ENCODE measurements around the gene COPZ2. TPM values are rescaled to one million over a fixed set of nuclear protein-coding genes. Genes with fewer than 3 reads are reported as not detected.
A peak's percentile ranks its signal among the peaks of the same experiment; 100 is the strongest.

The COPZ2 gene
- polyA plus RNA-seq, 3 donors: 4.2 to 12.2 (median 6.9) TPM

DNA sequence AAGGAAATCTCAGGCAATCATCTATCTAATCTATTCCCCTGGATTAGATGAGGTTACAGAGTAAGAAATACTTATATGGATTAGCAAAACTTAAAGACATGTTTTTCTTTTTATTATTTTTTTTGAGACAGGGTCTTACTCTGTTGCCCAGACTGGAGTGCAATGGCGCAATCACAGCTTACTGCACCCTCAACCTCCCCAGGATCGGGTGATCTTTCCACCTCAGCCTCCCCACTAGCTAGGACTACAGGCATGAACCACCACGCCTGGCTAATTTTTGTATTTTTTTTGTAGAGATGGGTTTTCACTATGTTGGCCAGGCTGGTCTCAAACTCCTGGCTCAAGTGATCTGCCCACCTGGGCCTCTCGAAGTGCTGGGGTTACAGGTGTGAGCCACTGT, 7.3 kb upstream of the COPZ2 start:
- no peak overlapping the region for H3K4me2 ChIP-seq (replicated peaks; ENCODE audit: extremely low read depth, low read length, poor library complexity, severe bottlenecking)
- TF ChIP-seq, protein P1, sequence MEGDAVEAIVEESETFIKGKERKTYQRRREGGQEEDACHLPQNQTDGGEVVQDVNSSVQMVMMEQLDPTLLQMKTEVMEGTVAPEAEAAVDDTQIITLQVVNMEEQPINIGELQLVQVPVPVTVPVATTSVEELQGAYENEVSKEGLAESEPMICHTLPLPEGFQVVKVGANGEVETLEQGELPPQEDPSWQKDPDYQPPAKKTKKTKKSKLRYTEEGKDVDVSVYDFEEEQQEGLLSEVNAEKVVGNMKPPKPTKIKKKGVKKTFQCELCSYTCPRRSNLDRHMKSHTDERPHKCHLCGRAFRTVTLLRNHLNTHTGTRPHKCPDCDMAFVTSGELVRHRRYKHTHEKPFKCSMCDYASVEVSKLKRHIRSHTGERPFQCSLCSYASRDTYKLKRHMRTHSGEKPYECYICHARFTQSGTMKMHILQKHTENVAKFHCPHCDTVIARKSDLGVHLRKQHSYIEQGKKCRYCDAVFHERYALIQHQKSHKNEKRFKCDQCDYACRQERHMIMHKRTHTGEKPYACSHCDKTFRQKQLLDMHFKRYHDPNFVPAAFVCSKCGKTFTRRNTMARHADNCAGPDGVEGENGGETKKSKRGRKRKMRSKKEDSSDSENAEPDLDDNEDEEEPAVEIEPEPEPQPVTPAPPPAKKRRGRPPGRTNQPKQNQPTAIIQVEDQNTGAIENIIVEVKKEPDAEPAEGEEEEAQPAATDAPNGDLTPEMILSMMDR (IDR thresholded peaks at IDR 0.05): no peak

DNA sequence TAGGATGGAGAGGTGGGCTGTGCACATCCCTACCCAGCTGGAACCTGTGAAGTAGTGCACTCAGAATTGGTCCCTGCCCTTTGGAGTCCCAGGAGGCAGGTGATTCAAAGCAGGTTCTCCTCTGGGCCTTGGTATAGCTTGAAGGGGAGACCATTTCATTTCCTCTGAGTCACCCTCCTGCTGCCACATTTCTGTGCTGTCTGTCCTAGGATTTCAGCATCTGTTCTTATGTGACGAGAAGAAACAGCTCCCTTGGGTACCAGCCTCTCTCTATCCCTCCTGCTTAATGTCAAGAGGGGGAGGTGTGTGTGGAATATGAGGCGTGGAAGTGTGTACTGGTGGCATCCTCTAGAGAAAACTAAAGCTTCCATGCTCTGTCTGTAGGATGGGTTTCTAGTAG, 5.6 kb upstream of the COPZ2 start:
- Mint-ChIP-seq H3K9me3 (peaks cover 0 to 2% (median 0%) of the 10 kb centered on the region in 7 donors), H3K36me3 (no peaks in the 10 kb centered on the region), H3K27me3 (ENCODE audit: low read depth in 3 of 3) (peaks cover 20 to 37% (median 33%) of the 10 kb centered on the region in 3 donors), H3K4me1 (peaks cover 19% of the 10 kb centered on the region), H3K4me3 (no peak overlapping the region), H3K27ac (no peak overlapping the region)
- no peak overlapping the region for H2AFZ ChIP-seq (ENCODE audit: insufficient read depth, low read depth, low read length, poor library complexity, severe bottlenecking)
- no peak overlapping the region for H3K27ac ChIP-seq (ENCODE audit: low read depth in 1 of 2, low read length in 2 of 2)
- no peak overlapping the region for H3K9ac ChIP-seq (ENCODE audit: insufficient read depth, low read length, poor library complexity, severe bottlenecking)
- H3K36me3 ChIP-seq (replicated peaks in 1 of 2; ENCODE audit: control insufficient read depth in 1 of 2, insufficient read depth in 2 of 2, low read length in 2 of 2): no peaks in the 10 kb centered on the region
- TF ChIP-seq, protein P1 (IDR thresholded peaks at IDR 0.05): no peak
- no peak overlapping the region for H3K4me2 ChIP-seq (replicated peaks; ENCODE audit: extremely low read depth, low read length, poor library complexity, severe bottlenecking)
- no peak for DNase-seq
- intact Hi-C loops (cut with micrococcal nuclease): no loop called here
- peaks cover 12% of the 10 kb centered on the region for H3K79me2 ChIP-seq (ENCODE audit: insufficient read depth, low read length)
- H3K9me3 ChIP-seq (replicated peaks in 1 of 2; ENCODE audit: control insufficient read depth in 1 of 2, insufficient read depth in 1 of 2, low read length in 2 of 2): no peaks in the 10 kb centered on the region
- no peak overlapping the region for H3K4me3 ChIP-seq (replicated peaks in 1 of 3; ENCODE audit: low read depth in 2 of 3, low read length in 3 of 3)
- 80% methylated on average over 1 of the region's 2 CpGs for WGBS (ENCODE audit: insufficient coverage)
- H3K27me3 ChIP-seq (ENCODE audit: control insufficient read depth in 2 of 2, insufficient read depth in 2 of 2, low read length in 2 of 2): peaks cover 11 to 14% of the 10 kb centered on the region in 2 donors
- H4K20me1 ChIP-seq (ENCODE audit: insufficient read depth, low read length): no peaks in the 10 kb centered on the region
- H3K4me1 ChIP-seq (ENCODE audit: control insufficient read depth in 1 of 2, insufficient read depth in 2 of 2, low read length in 2 of 2): peaks cover 13 to 15% of the 10 kb centered on the region in 2 donors

More for the DNA sequence above, 7.3 kb upstream of the COPZ2 start:
- H3K4me1 Mint-ChIP-seq: peaks cover 31% of the 10 kb centered on the region
- Histone ChIP-seq H3K9ac (ENCODE audit: insufficient read depth, low read length, poor library complexity, severe bottlenecking) (no peak overlapping the region), H4K20me1 (ENCODE audit: insufficient read depth, low read length) (peaks cover 5% of the 10 kb centered on the region), H3K4me1 (ENCODE audit: control insufficient read depth in 1 of 2, insufficient read depth in 2 of 2, low read length in 2 of 2) (peaks cover 21 to 27% of the 10 kb centered on the region in 2 donors), H3K27me3 (ENCODE audit: control insufficient read depth in 2 of 2, insufficient read depth in 2 of 2, low read length in 2 of 2) (no peaks in the 10 kb centered on the region), H3K27ac (ENCODE audit: low read depth in 1 of 2, low read length in 2 of 2) (no peak overlapping the region), H2AFZ (ENCODE audit: insufficient read depth, low read depth, low read length, poor library complexity, severe bottlenecking) (no peak overlapping the region), H3K79me2 (ENCODE audit: insufficient read depth, low read length) (peaks cover 27% of the 10 kb centered on the region), H3K4me3 (replicated peaks in 1 of 3; ENCODE audit: low read depth in 2 of 3, low read length in 3 of 3) (no peak overlapping the region), H3K36me3 (replicated peaks in 1 of 2; ENCODE audit: control insufficient read depth in 1 of 2, insufficient read depth in 2 of 2, low read length in 2 of 2) (no peaks in the 10 kb centered on the region), H3K9me3 (replicated peaks in 1 of 2; ENCODE audit: control insufficient read depth in 1 of 2, insufficient read depth in 1 of 2, low read length in 2 of 2) (no peaks in the 10 kb centered on the region)
- H3K4me3 Mint-ChIP-seq: no peak overlapping the region
- DNase-seq: no peak
- H3K27ac Mint-ChIP-seq: peak overlapping the region in 1 of 7 donors; percentile 13
- WGBS (ENCODE audit: insufficient coverage): 90% methylated on average over 1 of the region's 4 CpGs
- peaks cover 0 to 2% (median 0%) of the 10 kb centered on the region in 7 donors for H3K9me3 Mint-ChIP-seq
- H3K36me3 Mint-ChIP-seq: no peaks in the 10 kb centered on the region
- intact Hi-C loops (cut with micrococcal nuclease): loop anchor here in 1 of 2 donors (5.0 kb wide), 1 partner anchor 57 kb away; the partner anchor contains the start of gene CBX1
- peaks cover 5 to 20% (median 18%) of the 10 kb centered on the region in 3 donors for H3K27me3 Mint-ChIP-seq (ENCODE audit: low read depth in 3 of 3)
